ENCODE measurements around the gene ARHGAP33. TPM values are rescaled to one million over a fixed set of nuclear protein-coding genes. Genes with fewer than 3 reads are reported as not detected.

The ARHGAP33 gene
- polyA plus RNA-seq, 1 experiment: 1.2 TPM

- CTCF ChIA-PET: no interaction called here
These were observed 21.5 kb downstream of the ARHGAP33 start for GRCh38 chr19:35796645-35797542.

GRCh38 chr19:35797663-35798062, 22.3 kb downstream of the ARHGAP33 start:
- ChIA-PET CTCF (no interaction called here), POLR2A (no interaction called here)
- Histone ChIP-seq H3K27me3 (ENCODE audit: control insufficient read depth, insufficient read depth, low read length) (peaks cover 18% of the 10 kb centered on the region), H3K9me3 (ENCODE audit: control insufficient read depth, insufficient read depth, low read length) (no peaks in the 10 kb centered on the region; the same call in 1 of the 2 replicates), H3K4me3 (ENCODE audit: low read depth, low read length) (no peak overlapping the region), H3K27ac (ENCODE audit: low read depth, low read length) (no peak overlapping the region)
- DNase-seq (ENCODE audit: low read depth, low spot score): no peak
- no peak for TF ChIP-seq CTCF (IDR thresholded peaks at IDR 0.05; ENCODE audit: low read depth, low read length)

More at GRCh38 chr19:35796645-35797542, 21.5 kb downstream of the ARHGAP33 start:
- TF ChIP-seq CTCF (IDR thresholded peaks at IDR 0.05; ENCODE audit: low read depth, low read length): no peak
- Histone ChIP-seq H3K27ac (ENCODE audit: low read depth, low read length) (no peak overlapping the region), H3K9me3 (ENCODE audit: control insufficient read depth, insufficient read depth, low read length) (no peaks in the 10 kb centered on the region; the same call in 1 of the 2 replicates), H3K4me3 (ENCODE audit: low read depth, low read length) (no peak overlapping the region), H3K27me3 (ENCODE audit: control insufficient read depth, insufficient read depth, low read length) (peaks cover 14% of the 10 kb centered on the region)
- DNase-seq (ENCODE audit: low read depth, low spot score): no peak
- POLR2A ChIA-PET: no interaction called here

- Histone ChIP-seq H3K9me3 (ENCODE audit: control insufficient read depth, insufficient read depth, low read length) (no peaks in the 10 kb centered on the region; the same call in 1 of the 2 replicates), H3K27ac (ENCODE audit: low read depth, low read length) (no peak overlapping the region), H3K27me3 (ENCODE audit: control insufficient read depth, insufficient read depth, low read length) (peaks cover 13% of the 10 kb centered on the region), H3K4me3 (ENCODE audit: low read depth, low read length) (no peak overlapping the region)
- no peak for DNase-seq (ENCODE audit: low read depth, low spot score)
- no peak for TF ChIP-seq CTCF (IDR thresholded peaks at IDR 0.05; ENCODE audit: low read depth, low read length)
- ChIA-PET CTCF (no interaction called here), POLR2A (no interaction called here)
These were observed 26.5 kb downstream of the ARHGAP33 start for GRCh38 chr19:35801828-35802227.

- CTCF ChIA-PET: no interaction called here
These were observed 30.2 kb downstream of the ARHGAP33 start for GRCh38 chr19:35805526-35806102.

More at GRCh38 chr19:35805526-35806102, 30.2 kb downstream of the ARHGAP33 start:
- H3K4me3 ChIP-seq (ENCODE audit: low read depth, low read length): no peak overlapping the region
- H3K9me3 ChIP-seq (ENCODE audit: control insufficient read depth, insufficient read depth, low read length): no peaks in the 10 kb centered on the region
- no peak for DNase-seq (ENCODE audit: low read depth, low spot score)
- no peak overlapping the region for H3K27ac ChIP-seq (ENCODE audit: low read depth, low read length)
- no peak for TF ChIP-seq CTCF (IDR thresholded peaks at IDR 0.05; ENCODE audit: low read depth, low read length)
- peaks cover 12% of the 10 kb centered on the region for H3K27me3 ChIP-seq (ENCODE audit: control insufficient read depth, insufficient read depth, low read length)
- POLR2A ChIA-PET: no interaction called here
